HEK293 (cell line): ENCODE data around the gene CSTPP1.
A peak's percentile ranks its signal among the peaks of the same experiment; 100 is the strongest.

Source experiments
- CTCF ChIA-PET: fragments of 350-600 bp; formaldehyde crosslinking; extraction: SDS; loops from one replicate; lab custom pipeline; 2021; ENCODE audit warnings: antibody characterized with exemption; lab: Yijun Ruan, JAX
- POLR2A ChIA-PET: fragments of 300-600 bp; formaldehyde crosslinking; extraction: SDS; loops from one replicate; lab custom pipeline; 2020; ENCODE audit warnings: antibody characterized with exemption, inconsistent platforms; lab: Yijun Ruan, JAX
- H3K27ac ChIP-seq: fragments of 200-500 bp; sonication (Bioruptor generic); 2 replicates; pipeline ENCODE4 v1.5.1; 2014; ENCODE audit warnings: low read depth, low read length, control low read depth, inconsistent platforms; ENCODE audit errors: extremely low read depth
- H3K36me3 ChIP-seq, 2 experiments: fragments of 200-500 bp in 1 of 2; sonication (Bioruptor generic) in 1 of 2; 1 replicate in 1 of 2; 2 replicates in 1 of 2; pipeline ENCODE4 v1.5.1; 2014 to 2017; ENCODE audit warnings: inconsistent platforms in 2 of 2, low read length in 2 of 2; ENCODE audit not compliant: control insufficient read depth in 2 of 2, insufficient read depth in 1 of 2
- H3K4me1 ChIP-seq: fragments of 200-500 bp; sonication (Bioruptor generic); 2 replicates; pipeline ENCODE4 v1.5.1; 2014; ENCODE audit warnings: mild to moderate bottlenecking, low read length, inconsistent platforms; ENCODE audit not compliant: control insufficient read depth, insufficient read depth
- H3K4me3 ChIP-seq: 2 replicates; pipeline ENCODE4 v1.5.1; 2011; ENCODE audit warnings: low read depth, mild to moderate bottlenecking, control low read depth, low read length, moderate library complexity
- H3K9me3 ChIP-seq: fragments of 200-500 bp; sonication (Bioruptor generic); 2 replicates; pipeline ENCODE4 v1.5.1; 2014; ENCODE audit warnings: low read depth, low read length, inconsistent platforms; ENCODE audit not compliant: control insufficient read depth, insufficient read depth
- BCL11B ChIP-seq: fragments of 450-650 bp; formaldehyde crosslinking; IDR thresholded peaks from 2 replicates; pipeline ENCODE4 v1.5.1; 2016; ENCODE audit warnings: low read depth, missing biosample characterization, missing genetic modification characterization
- GLIS1 ChIP-seq: fragments of 450-650 bp; formaldehyde crosslinking; IDR thresholded peaks from 2 replicates; pipeline ENCODE4 v1.5.1; 2016; ENCODE audit warnings: missing biosample characterization, missing genetic modification characterization
- HIC1 ChIP-seq: fragments of 450-650 bp; formaldehyde crosslinking; IDR thresholded peaks from 2 replicates; pipeline ENCODE4 v1.5.1; 2016; ENCODE audit warnings: missing biosample characterization, missing genetic modification characterization
- OVOL3 ChIP-seq: fragments of 450-650 bp; formaldehyde crosslinking; IDR thresholded peaks from 2 replicates; pipeline ENCODE4 v1.5.1; 2016; ENCODE audit warnings: missing biosample characterization, missing genetic modification characterization
- PBX3 ChIP-seq: sonication (generic); formaldehyde crosslinking; IDR thresholded peaks from 2 replicates; pipeline ENCODE4 v1.8.1; 2022; ENCODE audit warnings: mild to moderate bottlenecking, moderate library complexity, missing genetic modification reagents
- PRDM10 ChIP-seq: fragments of 450-650 bp; formaldehyde crosslinking; IDR thresholded peaks from 2 replicates; pipeline ENCODE4 v1.5.1; 2016; ENCODE audit warnings: missing biosample characterization, missing genetic modification characterization
- TSHZ1 ChIP-seq: fragments of 450-650 bp; formaldehyde crosslinking; IDR thresholded peaks from 2 replicates; pipeline ENCODE4 v1.5.1; 2016; ENCODE audit warnings: missing biosample characterization, missing genetic modification characterization, borderline replicate concordance
- YY2 ChIP-seq: fragments of 450-650 bp; formaldehyde crosslinking; IDR thresholded peaks from 2 replicates; pipeline ENCODE4 v1.5.1; 2016; ENCODE audit warnings: missing biosample characterization, missing genetic modification characterization
- ZBTB8A ChIP-seq: fragments of 450-650 bp; formaldehyde crosslinking; IDR thresholded peaks from 2 replicates; pipeline ENCODE4 v1.5.1; 2016; ENCODE audit warnings: missing biosample characterization, missing genetic modification characterization
- ZFP69B ChIP-seq: fragments of 450-650 bp; formaldehyde crosslinking; IDR thresholded peaks from 2 replicates; pipeline ENCODE4 v1.5.1; 2016; ENCODE audit warnings: missing biosample characterization, missing genetic modification characterization
- ZNF112 ChIP-seq: fragments of 450-650 bp; formaldehyde crosslinking; IDR thresholded peaks from 2 replicates; pipeline ENCODE4 v1.5.0; 2017; ENCODE audit warnings: missing biosample characterization, missing genetic modification characterization
- ZNF18 ChIP-seq: fragments of 450-650 bp; formaldehyde crosslinking; IDR thresholded peaks from 2 replicates; pipeline ENCODE4 v1.5.1; 2016; ENCODE audit warnings: missing biosample characterization, missing genetic modification characterization
- ZNF19 ChIP-seq: fragments of 450-650 bp; formaldehyde crosslinking; IDR thresholded peaks from 2 replicates; pipeline ENCODE4; 2016; ENCODE audit warnings: missing biosample characterization, missing genetic modification characterization, low read depth
- ZNF23 ChIP-seq: fragments of 450-650 bp; formaldehyde crosslinking; IDR thresholded peaks from 2 replicates; pipeline ENCODE4 v1.5.1; 2016; ENCODE audit warnings: missing biosample characterization, missing genetic modification characterization, borderline replicate concordance
- ZNF266 ChIP-seq: fragments of 450-650 bp; formaldehyde crosslinking; IDR thresholded peaks from 2 replicates; pipeline ENCODE4 v1.5.1; 2016; ENCODE audit warnings: missing biosample characterization, missing genetic modification characterization, low read depth
- ZNF302 ChIP-seq: fragments of 450-650 bp; formaldehyde crosslinking; IDR thresholded peaks from 2 replicates; pipeline ENCODE4 v1.5.1; 2016; ENCODE audit warnings: missing biosample characterization, missing genetic modification characterization, low read depth
- ZNF404 ChIP-seq: fragments of 450-650 bp; formaldehyde crosslinking; IDR thresholded peaks from 2 replicates; pipeline ENCODE4 v1.5.1; 2017; ENCODE audit warnings: missing biosample characterization, missing genetic modification characterization
- ZNF521 ChIP-seq: fragments of 450-650 bp; formaldehyde crosslinking; IDR thresholded peaks from 2 replicates; pipeline ENCODE4 v1.5.1; 2017; ENCODE audit warnings: missing biosample characterization, mild to moderate bottlenecking, missing genetic modification characterization
- ZNF626 ChIP-seq: fragments of 450-650 bp; sonication (Bioruptor Pico); formaldehyde crosslinking; IDR thresholded peaks from 2 replicates; pipeline ENCODE4 v1.5.1; 2018; ENCODE audit warnings: missing biosample characterization, missing genetic modification characterization, inconsistent platforms
- ZNF660 ChIP-seq: fragments of 450-650 bp; IDR thresholded peaks from 2 replicates; pipeline ENCODE4 v1.5.1; 2018; ENCODE audit warnings: missing biosample characterization, mild to moderate bottlenecking, missing genetic modification characterization
- ZNF677 ChIP-seq: fragments of 450-650 bp; IDR thresholded peaks from 2 replicates; pipeline ENCODE4 v1.5.0; 2018; ENCODE audit warnings: missing biosample characterization, mild to moderate bottlenecking, missing genetic modification characterization, moderate library complexity
- ZSCAN5A ChIP-seq: fragments of 450-650 bp; formaldehyde crosslinking; IDR thresholded peaks from 2 replicates; pipeline ENCODE4 v1.5.1; 2016; ENCODE audit warnings: missing biosample characterization, missing genetic modification characterization
- ZXDB ChIP-seq: fragments of 450-650 bp; formaldehyde crosslinking; IDR thresholded peaks from 2 replicates; pipeline ENCODE4 v1.5.1; 2016; ENCODE audit warnings: missing biosample characterization, missing genetic modification characterization

Gene CSTPP1

GRCh38 chr11:47176328-47177228 is 240.0 kb downstream of the CSTPP1 start, which contains the start of gene ARFGAP2:
ARFGAP2 (minus strand) TSS chr11:47176879; CDS start chr11:47176853, 26 bp downstream.
- POLR2A ChIA-PET, result interaction anchor here (1.7 to 4.4 kb wide), 3 partner anchors 39 to 72 kb away, joined by 3 to 45 read pairs (median 6); partner anchors contain the start of genes ACP2 and DDB2
- H3K4me1 ChIP-seq, result no peaks in the 10 kb centered on the region
- TF ChIP-seq OVOL3 (tag by site-specific recombination), result peak; percentile 50; the same call in 1 of the 2 replicates
- TF ChIP-seq ZNF23 (tag by site-specific recombination), result no peak
- TF ChIP-seq ZNF112 (tag by site-specific recombination), result no peak
- TF ChIP-seq ZNF266, result no peak
- TF ChIP-seq ZNF677 (tag by site-specific recombination), result no peak
- peak; percentile 79 for TF ChIP-seq YY2
- no peak for TF ChIP-seq ZNF404 (tag by site-specific recombination)
- no peak for TF ChIP-seq ZNF626 (tag by site-specific recombination)
- peak; percentile 65 for TF ChIP-seq PRDM10 (tag by site-specific recombination)
- TF ChIP-seq BCL11B (tag by site-specific recombination), result no peak
- no peak for TF ChIP-seq ZSCAN5A (tag by site-specific recombination)
- TF ChIP-seq ZBTB8A (tag by site-specific recombination), result no peak
- TF ChIP-seq ZNF660, result no peak
- no peak for TF ChIP-seq ZNF521 (tag by site-specific recombination)
- no peak for TF ChIP-seq ZNF19 (tag by site-specific recombination)
- TF ChIP-seq PBX3, result peak; percentile 56; the same call in 1 of the 2 replicates
- no peak for TF ChIP-seq ZNF18 (tag by site-specific recombination)
- no peak for TF ChIP-seq HIC1 (tag by site-specific recombination)
- no peak for TF ChIP-seq ZFP69B (tag by site-specific recombination)
- no peak for TF ChIP-seq TSHZ1
- peak; percentile 47; the same call in 1 of the 2 replicates for TF ChIP-seq ZXDB (tag by site-specific recombination)
- TF ChIP-seq GLIS1 (tag by site-specific recombination), result peak; percentile 87
- no peak for TF ChIP-seq ZNF302 (tag by site-specific recombination)

More at GRCh38 chr11:47176328-47177228, 240.0 kb downstream of the CSTPP1 start, which contains the start of gene ARFGAP2:
- Histone ChIP-seq H3K4me3 (peak within 1 kb of the TSS; percentile 97), H3K27ac (peak within 1 kb of the TSS; percentile 70), H3K36me3 (peaks cover 0 to 71% of the 10 kb centered on the region in 2 experiments; a peak in 1 of 3 replicates), H3K9me3 (no peaks in the 10 kb centered on the region)
- CTCF ChIA-PET, result interaction anchor here (0.6 to 4.0 kb wide), 12 partner anchors 12 to 648 kb away, joined by 3 to 25 read pairs (median 6); partner anchors contain the start of gene ACP2
